NCI-H446 treated with DMSO at 0.1 percent for 48 hours (cell line): Measurements from ENCODE around the gene EFNB3.
A peak's percentile ranks its signal among the peaks of the same experiment; 100 is the strongest.

Experiments
- DNase-seq: peaks from one replicate; lab custom pipeline; 2025; lab: John Stamatoyannopoulos, UW

EFNB3 gene, protein sequence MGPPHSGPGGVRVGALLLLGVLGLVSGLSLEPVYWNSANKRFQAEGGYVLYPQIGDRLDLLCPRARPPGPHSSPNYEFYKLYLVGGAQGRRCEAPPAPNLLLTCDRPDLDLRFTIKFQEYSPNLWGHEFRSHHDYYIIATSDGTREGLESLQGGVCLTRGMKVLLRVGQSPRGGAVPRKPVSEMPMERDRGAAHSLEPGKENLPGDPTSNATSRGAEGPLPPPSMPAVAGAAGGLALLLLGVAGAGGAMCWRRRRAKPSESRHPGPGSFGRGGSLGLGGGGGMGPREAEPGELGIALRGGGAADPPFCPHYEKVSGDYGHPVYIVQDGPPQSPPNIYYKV

DNA sequence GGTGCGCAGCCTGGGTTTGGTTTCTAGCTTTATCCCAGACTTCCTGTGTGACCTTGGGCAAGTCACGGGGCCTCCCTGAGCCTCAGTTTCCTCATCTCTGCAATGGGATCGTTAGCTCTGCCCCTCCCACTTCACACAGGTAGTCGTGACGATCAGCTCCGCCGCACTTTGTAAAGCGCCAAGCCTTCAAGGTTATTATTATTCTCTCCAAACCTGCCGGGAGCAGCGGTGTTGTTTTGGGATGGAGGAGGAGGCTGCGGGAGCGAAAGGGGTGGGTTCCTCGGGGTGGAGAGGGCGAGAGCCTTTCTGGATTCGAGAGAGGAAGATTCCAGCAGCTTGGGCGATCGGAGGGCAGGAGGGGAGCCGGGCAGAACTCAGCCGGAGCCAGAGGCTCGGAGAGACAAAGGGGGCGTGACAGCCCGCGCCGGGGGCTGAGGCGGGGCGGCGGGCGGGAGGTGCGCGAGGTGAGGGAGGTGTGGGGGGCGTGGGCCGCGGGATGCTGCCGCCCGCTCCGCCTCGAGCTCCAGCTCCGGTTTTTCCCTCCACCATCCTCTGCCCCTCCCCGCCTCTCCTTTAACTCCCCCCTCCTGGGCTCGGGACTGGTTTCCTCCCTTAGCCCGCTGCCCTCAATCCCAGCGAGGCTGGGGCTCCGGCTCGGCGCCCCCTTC is at the start of gene EFNB3:
TSS of gene EFNB3 (plus strand) at position 602 of the 668 bp plus-strand sequence. CDS start 397 bp downstream, outside the sequence.
- no peak for DNase-seq

DNA sequence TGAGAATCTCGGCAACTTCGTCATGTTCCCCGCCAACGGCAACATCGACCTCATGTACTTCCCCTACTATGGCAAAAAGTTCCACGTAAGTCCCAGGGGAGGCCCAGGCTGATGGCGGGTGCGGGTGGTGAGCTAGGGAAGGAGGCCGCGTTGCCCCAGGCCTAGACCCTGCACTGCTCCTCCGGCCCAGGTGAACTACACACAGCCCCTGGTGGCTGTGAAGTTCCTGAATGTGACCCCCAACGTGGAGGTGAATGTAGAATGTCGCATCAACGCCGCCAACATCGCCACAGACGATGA is 49.5 kb upstream of the EFNB3 start:
- no peak for DNase-seq

DNA sequence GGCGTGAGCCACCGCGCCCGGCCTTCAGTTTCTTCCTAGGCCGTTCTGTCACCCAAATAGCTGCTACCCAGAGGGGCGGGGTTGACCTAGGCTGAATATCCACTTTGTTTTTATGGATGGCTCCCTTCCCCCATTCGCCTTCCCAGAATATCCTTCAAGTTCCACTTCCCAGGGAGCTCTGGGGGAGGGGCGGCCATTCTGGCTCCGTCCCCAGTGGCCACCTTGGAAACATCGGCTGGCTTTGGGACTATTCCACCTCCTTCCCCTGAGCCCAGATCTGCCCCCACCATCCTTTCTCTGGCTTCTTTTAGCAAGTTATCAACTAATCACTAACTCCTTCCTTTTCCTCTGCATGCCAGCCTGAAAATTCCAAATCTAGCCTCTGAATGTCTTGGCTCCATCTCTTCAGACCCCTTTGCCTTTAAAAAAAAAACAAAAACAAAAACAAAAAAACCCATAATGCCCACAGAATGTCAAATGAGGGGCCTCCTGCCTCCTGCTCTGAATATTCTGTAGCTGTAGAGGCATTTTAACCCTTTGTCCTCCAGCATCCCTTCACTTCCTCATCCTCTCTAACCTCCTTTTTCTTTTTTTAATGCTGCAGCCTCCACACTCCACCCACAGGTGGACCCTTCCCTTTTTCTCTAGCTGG is 47.9 kb upstream of the EFNB3 start:
- DNase-seq: no peak

DNA sequence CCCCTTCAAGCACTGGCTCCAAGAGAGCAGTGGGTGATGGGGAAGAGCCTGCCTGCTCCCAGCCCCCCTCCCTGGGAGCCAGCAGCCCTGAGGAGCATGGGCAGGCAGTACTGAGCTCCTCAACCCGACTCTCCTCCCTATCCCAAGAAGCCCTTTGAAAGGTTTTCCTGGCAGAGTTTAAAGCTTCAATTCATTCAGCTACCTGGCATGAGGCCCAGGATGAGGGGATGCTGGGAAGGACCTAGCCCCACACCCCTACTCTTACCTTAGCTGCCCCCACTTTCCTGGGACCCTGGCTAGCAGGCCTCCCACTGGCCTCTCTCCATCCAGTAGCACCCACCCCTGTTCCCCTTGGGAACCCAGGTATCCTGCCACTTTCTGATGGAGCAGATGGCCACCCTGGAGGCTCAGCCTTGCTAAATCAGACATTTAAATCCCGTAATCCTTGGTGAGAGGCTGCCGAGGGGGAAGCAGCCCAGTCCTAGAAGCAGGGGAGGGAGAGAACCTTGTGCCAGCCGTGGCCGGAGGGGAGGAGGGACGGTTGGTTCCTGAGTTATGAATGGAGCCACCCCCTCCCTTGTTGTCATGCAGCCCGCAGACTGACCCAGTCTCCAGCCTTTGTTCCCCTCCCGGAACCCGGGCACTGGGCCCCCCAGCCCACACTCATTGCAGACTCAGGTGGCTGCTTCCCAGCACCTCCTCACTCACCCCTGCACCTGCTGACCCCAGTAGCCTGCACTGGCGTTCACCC is 37.2 kb upstream of the EFNB3 start:
- no peak for DNase-seq

DNA sequence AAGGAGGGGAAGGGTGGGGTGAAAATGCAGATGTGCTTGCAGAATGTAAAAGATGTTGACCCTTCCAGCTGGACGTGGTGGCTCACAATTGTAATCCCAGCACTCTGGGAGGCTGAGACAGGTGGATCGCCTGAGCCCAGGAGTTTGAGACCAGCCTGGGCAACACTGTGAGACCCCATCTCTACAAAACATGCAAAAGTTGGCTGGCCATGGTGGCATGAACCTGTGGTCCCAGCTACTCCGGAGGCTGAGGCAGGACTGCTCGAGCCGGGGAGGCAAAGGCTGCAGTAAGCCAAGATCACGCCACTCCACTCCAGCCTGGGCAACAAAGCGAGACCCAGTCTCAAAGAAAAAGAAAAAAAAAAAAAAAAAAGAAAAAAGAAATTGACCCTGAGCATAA is 36.5 kb upstream of the EFNB3 start:
- DNase-seq: no peak

DNA sequence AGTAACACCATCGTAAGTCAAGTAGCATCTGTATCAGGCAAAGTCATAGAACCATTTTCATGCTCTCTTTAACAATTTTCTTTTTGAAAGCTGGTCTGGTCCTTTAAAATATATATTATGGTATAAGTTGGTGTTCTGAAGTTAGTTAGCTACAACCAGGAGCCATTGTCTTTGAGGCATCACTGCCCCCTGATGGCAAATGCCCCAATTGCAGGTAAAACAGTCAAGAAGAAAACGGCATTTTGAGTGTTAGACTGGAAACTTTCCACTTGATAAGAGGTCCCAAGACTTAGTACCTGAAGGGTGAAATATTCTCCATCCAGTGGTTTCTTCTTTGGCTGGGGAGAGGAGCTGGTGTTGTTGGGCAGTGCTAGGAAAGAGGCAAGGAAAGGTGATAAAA is 31.8 kb upstream of the EFNB3 start:
- no peak for DNase-seq

- no peak for DNase-seq
Measured at GRCh38 chr17:7674934-7675333, 30.1 kb upstream of the EFNB3 start.

GRCh38 chr17:7676533-7676932 is 28.5 kb upstream of the EFNB3 start:
- no peak for DNase-seq

DNA sequence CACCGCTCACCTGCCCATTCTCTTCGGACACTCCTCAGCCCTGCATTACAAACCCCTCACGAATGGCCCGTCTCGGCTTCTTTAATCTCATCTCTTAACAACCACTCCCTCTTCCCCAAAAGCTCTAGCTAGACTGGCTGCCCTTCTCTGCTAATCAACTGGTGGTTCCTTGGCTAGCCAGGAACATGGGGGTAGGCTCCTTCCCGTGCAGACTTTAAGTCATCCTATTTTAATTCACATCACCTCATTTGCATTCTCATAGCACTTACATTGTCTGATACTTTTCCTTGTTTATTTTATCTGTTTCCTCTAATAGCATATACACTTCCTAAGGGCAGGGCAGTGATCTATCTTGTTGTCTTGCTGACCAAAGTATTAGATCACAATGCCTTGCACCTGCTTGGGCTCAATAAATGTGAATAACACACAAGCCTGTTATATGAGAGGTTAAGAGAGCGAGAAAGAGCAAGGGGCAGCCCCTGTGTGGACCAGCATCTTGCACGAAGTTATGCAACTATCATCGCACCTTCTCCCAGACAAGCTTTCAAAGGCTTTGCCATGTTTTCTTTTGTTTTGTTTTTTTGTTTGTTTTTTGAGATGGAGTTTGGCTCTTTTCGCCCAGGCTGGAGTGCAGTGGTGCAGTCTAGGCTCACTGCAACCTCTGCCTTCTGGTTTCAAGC is 27.5 kb upstream of the EFNB3 start:
- DNase-seq: no peak

- no peak for DNase-seq
Measured at GRCh38 chr17:7684851-7685532, 20.0 kb upstream of the EFNB3 start.

GRCh38 chr17:7685533-7686221 is 19.3 kb upstream of the EFNB3 start:
- peak; percentile 77 for DNase-seq

- DNase-seq: peak; percentile 78
Measured at GRCh38 chr17:7686222-7687071, 18.6 kb upstream of the EFNB3 start.

- peak; percentile 85 for DNase-seq
Measured at GRCh38 chr17:7687072-7687907, 17.7 kb upstream of the EFNB3 start, which contains the start of gene TP53. TP53 (minus strand) TSS chr17:7687490; CDS start chr17:7676594, 10,896 bp downstream.

- peak; percentile 97 for DNase-seq
Measured at GRCh38 chr17:7687908-7688807, 16.8 kb upstream of the EFNB3 start, which contains the start of gene WRAP53. WRAP53 (plus strand) TSS chr17:7688477; CDS start chr17:7688649, 172 bp downstream.

DNA sequence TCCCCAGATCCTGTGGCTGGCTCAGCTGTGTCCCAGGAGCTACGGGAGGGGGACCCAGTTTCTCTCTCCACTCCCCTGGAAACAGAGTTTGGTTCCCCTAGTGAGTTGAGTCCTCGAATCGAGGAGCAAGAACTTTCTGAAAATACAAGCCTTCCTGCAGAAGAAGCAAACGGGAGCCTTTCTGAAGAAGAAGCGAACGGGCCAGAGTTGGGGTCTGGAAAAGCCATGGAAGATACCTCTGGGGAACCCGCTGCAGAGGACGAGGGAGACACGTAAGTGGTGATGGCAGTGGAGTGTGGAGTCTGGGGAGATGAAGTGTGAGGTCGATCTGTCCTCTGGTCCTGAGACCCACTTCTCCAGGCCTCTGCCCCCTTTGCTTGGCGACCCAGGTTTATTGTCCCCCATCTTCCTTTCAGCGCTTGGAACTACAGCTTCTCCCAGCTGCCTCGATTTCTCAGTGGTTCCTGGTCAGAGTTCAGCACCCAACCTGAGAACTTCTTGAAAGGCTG is 16.1 kb upstream of the EFNB3 start:
- no peak for DNase-seq

- DNase-seq: no peak
Measured at GRCh38 chr17:7695586-7695985, 9.4 kb upstream of the EFNB3 start.

GRCh38 chr17:7697828-7698588 is 7.0 kb upstream of the EFNB3 start:
- no peak for DNase-seq
